SK-N-SH treated with all-trans-retinoic acid at 6 μM for 48 hours (cell line): ENCODE results near the gene KIAA1549.

ENCODE experiments used
- ATAC-seq: fragments of 200-7000 bp; cut with Tn5 transposase; 3 replicates; pipeline ENCODE4 v1.9.1; 2020; ENCODE audit warnings: mild to moderate bottlenecking, moderate library complexity
- ARNTL ChIP-seq: fragments of 450-650 bp; formaldehyde crosslinking; IDR thresholded peaks from 2 replicates; pipeline ENCODE4 v1.5.0; 2020; ENCODE audit warnings: low read depth, mild to moderate bottlenecking, moderate library complexity, borderline replicate concordance
- BACH2 ChIP-seq: fragments of 250-450 bp; sonication (Bioruptor Pico); IDR thresholded peaks from 2 replicates; pipeline ENCODE4 v1.9.0; 2021; ENCODE audit warnings: mild to moderate bottlenecking, borderline replicate concordance
- CREB5 ChIP-seq: fragments of 250-450 bp; sonication (Bioruptor Pico); IDR thresholded peaks from 2 replicates; pipeline ENCODE4 v1.5.1; 2020; ENCODE audit warnings: low read depth, mild to moderate bottlenecking, moderate library complexity
- CSRNP3 ChIP-seq: fragments of 250-450 bp; sonication (Bioruptor Pico); IDR thresholded peaks from 2 replicates; pipeline ENCODE4 v1.5.1; 2021; ENCODE audit warnings: mild to moderate bottlenecking, moderate library complexity
- ESRRG ChIP-seq: fragments of 250-450 bp; sonication (Bioruptor Pico); IDR thresholded peaks from 2 replicates; pipeline ENCODE4 v1.6.1; 2021; ENCODE audit warnings: mild to moderate bottlenecking
- GLIS3 ChIP-seq: fragments of 250-450 bp; sonication (Bioruptor Pico); IDR thresholded peaks from 2 replicates; pipeline ENCODE4 v1.5.0; 2020; ENCODE audit warnings: mild to moderate bottlenecking, moderate library complexity
- ISL1 ChIP-seq: fragments of 250-450 bp; sonication (Bioruptor Pico); IDR thresholded peaks from 2 replicates; pipeline ENCODE4 v2.1.2; 2022; ENCODE audit warnings: mild to moderate bottlenecking, moderate library complexity
- OSR1 ChIP-seq: fragments of 250-450 bp; sonication (Bioruptor Pico); IDR thresholded peaks from 2 replicates; pipeline ENCODE4 v1.8.0; 2022; ENCODE audit warnings: moderate library complexity, mild to moderate bottlenecking, inconsistent platforms
- PATZ1 ChIP-seq: fragments of 250-450 bp; sonication (Bioruptor Pico); IDR thresholded peaks from 2 replicates; pipeline ENCODE4 v1.8.0; 2020; ENCODE audit warnings: mild to moderate bottlenecking, moderate library complexity, borderline replicate concordance
- POU6F1 ChIP-seq: fragments of 250-450 bp; sonication (Bioruptor Pico); IDR thresholded peaks from 2 replicates; pipeline ENCODE4 v1.8.0; 2021; ENCODE audit warnings: low read depth, mild to moderate bottlenecking, moderate library complexity, borderline replicate concordance
- PPARA ChIP-seq: fragments of 250-450 bp; sonication (Bioruptor Pico); IDR thresholded peaks from 2 replicates; pipeline ENCODE4 v1.5.0; 2020; ENCODE audit warnings: mild to moderate bottlenecking, borderline replicate concordance
- RARB ChIP-seq: fragments of 250-450 bp; sonication (Bioruptor Pico); IDR thresholded peaks from 2 replicates; pipeline ENCODE4 v1.8.0; 2021; ENCODE audit warnings: mild to moderate bottlenecking, moderate library complexity
- SNAI2 ChIP-seq: fragments of 250-450 bp; sonication (Bioruptor Pico); IDR thresholded peaks from 2 replicates; pipeline ENCODE4 v1.5.0; 2020; ENCODE audit warnings: mild to moderate bottlenecking, moderate library complexity
- TCF4 ChIP-seq: fragments of 250-450 bp; sonication (Bioruptor Pico); IDR thresholded peaks from 2 replicates; pipeline ENCODE4 v1.8.0; 2021; ENCODE audit warnings: mild to moderate bottlenecking, moderate library complexity, borderline replicate concordance
- ZNF565 ChIP-seq: fragments of 450-650 bp; formaldehyde crosslinking; conservative IDR thresholded peaks from 2 replicates; pipeline ENCODE4 v1.5.0; 2020; ENCODE audit warnings: low read depth, mild to moderate bottlenecking, moderate library complexity
- ZNF70 ChIP-seq: fragments of 450-650 bp; formaldehyde crosslinking; IDR thresholded peaks from 2 replicates; pipeline ENCODE4 v1.5.0; 2020; ENCODE audit warnings: mild to moderate bottlenecking, moderate library complexity

KIAA1549 gene

GRCh38 chr7:138957217-138957616 is 24.0 kb downstream of the KIAA1549 start:
- no peak for ATAC-seq
- no peak for TF ChIP-seq RARB (CRISPR knock-in tag)
- no peak for TF ChIP-seq ESRRG
- TF ChIP-seq ZNF70 (CRISPR knock-in tag), result no peak
- no peak for TF ChIP-seq SNAI2 (CRISPR knock-in tag)
- TF ChIP-seq BACH2 (CRISPR knock-in tag), result no peak
- TF ChIP-seq PATZ1 (CRISPR knock-in tag), result no peak
- TF ChIP-seq OSR1, result no peak
- TF ChIP-seq TCF4 (CRISPR knock-in tag), result no peak
- TF ChIP-seq POU6F1 (CRISPR knock-in tag), result no peak
- no peak for TF ChIP-seq CSRNP3 (CRISPR knock-in tag)
- no peak for TF ChIP-seq ISL1 (CRISPR knock-in tag)

GRCh38 chr7:138954545-138955475 is 26.4 kb downstream of the KIAA1549 start:
- ATAC-seq, result no peak; the same call in 2 of the 3 replicates
- TF ChIP-seq PATZ1 (CRISPR knock-in tag), result no peak
- TF ChIP-seq CSRNP3 (CRISPR knock-in tag), result no peak
- no peak for TF ChIP-seq BACH2 (CRISPR knock-in tag)
- no peak for TF ChIP-seq PPARA (CRISPR knock-in tag)
- TF ChIP-seq POU6F1 (CRISPR knock-in tag), result no peak
- no peak for TF ChIP-seq ARNTL (CRISPR knock-in tag)

GRCh38 chr7:138952791-138953190 is 28.4 kb downstream of the KIAA1549 start:
- ATAC-seq, result no peak
- TF ChIP-seq ZNF565 (CRISPR knock-in tag) (no peak), TCF4 (CRISPR knock-in tag) (no peak), CREB5 (CRISPR knock-in tag) (no peak), SNAI2 (CRISPR knock-in tag) (no peak), ESRRG (no peak), GLIS3 (CRISPR knock-in tag) (no peak), ARNTL (CRISPR knock-in tag) (no peak), PATZ1 (CRISPR knock-in tag) (no peak)
- TF ChIP-seq, all 23 proteins: peak for 0
